Lower leg skin (tissue), 4 donors: Measurements from ENCODE around the gene COL6A2. TPM values are rescaled to one million over a fixed set of nuclear protein-coding genes. Genes with fewer than 3 reads are reported as not detected.

ENCODE experiments used
- DNase-seq, 2 donors: peaks; one replicate each; pipeline ENCODE4 v3.0.0-alpha.2; 2019; ENCODE audit warnings: low spot score in 2 of 2
- H3K4me3 ChIP-seq: fragments of 200-600 bp; sonication (generic); 2 replicates; pipeline ENCODE4 v1.5.1; 2017; ENCODE audit warnings: mild to moderate bottlenecking, low read depth; ENCODE audit not compliant: poor library complexity, severe bottlenecking
- POLR2A ChIP-seq, 2 donors: fragments of 450-650 bp; IDR thresholded peaks; one replicate each; pipeline ENCODE4 v1.6.1; 2016 to 2017; ENCODE audit warnings: antibody characterized with exemption in 2 of 2, mild to moderate bottlenecking in 1 of 2, moderate library complexity in 1 of 2
- WGBS, 2 donors: methylation state at CpG; one replicate each; pipeline ENCODE4 v1.1.5; 2018; 5-methylcytosine and 5-hydroxymethylcytosine counted together
- intact Hi-C: fragments of 100-400 bp; cut with DNase I; formaldehyde crosslinking; loops from one replicate; pipeline ENCODE4 v1.15.0; 2023; ENCODE audit warnings: low total_unique reads
- total RNA-seq, 4 donors: library from RNA; depleted of rRNA; stranded (reverse); fragments of >200 nt; gene quantifications; one replicate each; pipeline ENCODE4 v1.1.0, GENCODE V29; 2016
- TF ChIP-seq, protein P1 (sequence below), 3 donors: fragments of 450-650 bp; IDR thresholded peaks; one replicate each; pipeline ENCODE4 v1.5.1; 2016; ENCODE audit warnings: antibody characterized with exemption in 3 of 3, mild to moderate bottlenecking in 3 of 3, moderate library complexity in 2 of 3

COL6A2 gene
- total RNA-seq, 4 donors from 2014 or later, result 137 to 543 (median 164) TPM

DNA sequence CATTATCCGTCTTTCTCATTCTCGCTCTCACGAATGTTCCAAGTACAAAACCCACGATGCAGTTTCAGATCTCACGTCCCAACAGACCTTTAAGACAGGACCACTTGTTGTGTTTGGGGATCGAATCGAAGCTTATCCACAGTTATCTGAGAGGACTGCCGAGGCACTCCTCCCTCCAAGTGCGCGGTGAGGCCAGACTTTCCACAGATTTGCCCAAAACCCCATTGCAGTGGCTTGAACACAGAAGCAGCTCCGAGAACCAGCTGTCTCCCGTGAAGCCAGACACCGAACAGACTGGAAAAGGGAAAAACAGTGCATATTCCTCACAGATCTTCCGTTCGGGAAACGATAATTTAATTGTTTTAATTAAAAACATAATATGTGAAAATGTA lies 46.5 kb upstream of the COL6A2 start:
- intact Hi-C loops, result no loop called here
- TF ChIP-seq, protein P1, sequence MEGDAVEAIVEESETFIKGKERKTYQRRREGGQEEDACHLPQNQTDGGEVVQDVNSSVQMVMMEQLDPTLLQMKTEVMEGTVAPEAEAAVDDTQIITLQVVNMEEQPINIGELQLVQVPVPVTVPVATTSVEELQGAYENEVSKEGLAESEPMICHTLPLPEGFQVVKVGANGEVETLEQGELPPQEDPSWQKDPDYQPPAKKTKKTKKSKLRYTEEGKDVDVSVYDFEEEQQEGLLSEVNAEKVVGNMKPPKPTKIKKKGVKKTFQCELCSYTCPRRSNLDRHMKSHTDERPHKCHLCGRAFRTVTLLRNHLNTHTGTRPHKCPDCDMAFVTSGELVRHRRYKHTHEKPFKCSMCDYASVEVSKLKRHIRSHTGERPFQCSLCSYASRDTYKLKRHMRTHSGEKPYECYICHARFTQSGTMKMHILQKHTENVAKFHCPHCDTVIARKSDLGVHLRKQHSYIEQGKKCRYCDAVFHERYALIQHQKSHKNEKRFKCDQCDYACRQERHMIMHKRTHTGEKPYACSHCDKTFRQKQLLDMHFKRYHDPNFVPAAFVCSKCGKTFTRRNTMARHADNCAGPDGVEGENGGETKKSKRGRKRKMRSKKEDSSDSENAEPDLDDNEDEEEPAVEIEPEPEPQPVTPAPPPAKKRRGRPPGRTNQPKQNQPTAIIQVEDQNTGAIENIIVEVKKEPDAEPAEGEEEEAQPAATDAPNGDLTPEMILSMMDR (IDR thresholded peaks at IDR 0.05), result no peak
- no peak for TF ChIP-seq POLR2A (IDR thresholded peaks at IDR 0.05)
- DNase-seq, result peak in 1 of 2 donors; percentile 79
- H3K4me3 ChIP-seq, result no peak overlapping the region
- 63 to 71% methylated on average over 16 of the region's 16 CpGs for WGBS, 2 donors

DNA sequence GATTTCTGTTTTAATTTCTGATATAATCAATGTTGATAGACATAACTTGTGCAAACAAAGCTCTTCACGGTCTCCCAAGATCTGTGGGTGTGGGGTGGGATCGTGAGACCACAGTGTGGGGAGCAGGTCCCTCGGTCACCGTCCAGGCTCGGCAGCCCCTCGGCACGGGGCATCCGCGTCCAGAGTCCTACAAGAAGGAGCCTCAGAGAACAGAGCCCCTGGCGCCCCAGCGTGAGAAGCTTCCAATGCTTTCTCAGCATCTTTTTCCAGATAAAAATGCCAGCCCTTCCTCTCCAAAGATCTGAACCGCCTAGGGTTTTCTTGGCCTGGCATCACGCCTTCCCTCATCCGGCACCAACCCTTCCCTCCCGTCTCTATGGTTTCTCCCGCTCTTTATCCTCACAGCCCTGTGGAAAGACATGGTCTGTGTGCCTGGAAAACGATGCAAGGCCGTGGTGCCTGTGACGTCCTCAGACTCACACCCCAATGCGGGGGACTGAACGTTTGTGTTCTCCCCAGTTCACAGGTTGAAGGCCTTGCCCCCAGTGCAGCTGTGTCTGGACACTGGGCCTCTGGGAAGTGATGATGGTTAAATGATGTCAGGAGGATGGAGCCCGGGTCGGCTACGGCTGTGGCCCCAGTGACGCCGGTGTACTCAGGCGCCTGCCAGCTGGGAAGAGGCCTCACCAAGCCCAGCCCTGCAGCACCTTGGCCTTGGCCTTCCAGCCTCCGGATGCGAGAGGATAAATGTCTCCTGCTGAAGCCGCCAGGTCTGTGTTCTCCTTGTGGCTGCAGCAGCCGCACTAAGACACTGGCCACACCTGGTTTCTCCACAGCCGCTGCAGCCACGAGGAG lies 45.9 kb upstream of the COL6A2 start:
- peak; percentile 12 to 86 for DNase-seq
- 75 to 80% methylated on average over 33 of the region's 33 CpGs for WGBS, 2 donors
- TF ChIP-seq, protein P1 (IDR thresholded peaks at IDR 0.05), result no peak
- no peak for TF ChIP-seq POLR2A (IDR thresholded peaks at IDR 0.05)
- no peak overlapping the region for H3K4me3 ChIP-seq
- intact Hi-C loops, result no loop called here

DNA sequence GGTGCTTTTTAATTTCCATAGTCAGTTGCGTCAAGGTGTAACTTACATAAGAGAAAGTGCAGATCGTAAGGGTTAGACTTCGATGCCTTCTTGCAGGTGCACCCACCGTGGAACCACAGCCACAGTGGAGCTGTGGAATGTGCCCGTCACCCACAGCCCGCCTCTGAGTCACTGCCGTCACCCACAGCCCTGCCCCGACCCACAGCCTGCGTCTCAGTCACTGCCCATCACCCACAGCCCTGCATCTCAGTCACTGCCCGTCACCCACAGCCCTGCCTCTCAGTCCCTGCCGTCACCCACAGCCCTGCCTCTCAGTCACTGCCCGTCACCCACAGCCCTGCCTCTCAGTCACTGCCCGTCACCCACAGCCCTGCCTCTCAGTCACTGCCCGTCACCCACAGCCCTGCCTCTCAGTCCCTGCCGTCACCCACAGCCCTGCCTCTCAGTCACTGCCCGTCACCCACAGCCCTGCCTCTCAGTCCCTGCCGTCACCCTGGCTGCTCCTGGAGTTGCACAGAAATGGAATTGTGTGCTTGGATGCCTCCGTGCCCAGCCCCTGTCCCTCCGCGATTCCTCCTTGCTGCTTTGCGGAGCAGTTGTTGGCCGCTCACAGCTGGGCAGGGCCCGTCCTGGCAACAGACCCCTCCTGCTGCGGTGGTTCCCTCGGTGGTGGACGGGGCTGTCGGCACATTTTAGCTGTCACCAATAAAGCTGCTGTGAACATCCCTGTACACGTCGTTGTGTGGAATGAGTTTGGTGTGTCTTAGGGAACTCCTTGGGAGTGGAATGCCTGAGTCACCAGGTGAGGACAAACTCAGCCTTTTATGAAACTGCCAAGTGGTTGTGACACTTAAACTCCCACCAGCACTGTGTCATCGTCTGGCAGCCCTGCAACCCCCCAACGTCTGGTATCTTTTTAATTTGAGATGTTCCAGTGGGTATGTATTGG lies 44.9 kb upstream of the COL6A2 start:
- no peak overlapping the region for H3K4me3 ChIP-seq
- TF ChIP-seq POLR2A (IDR thresholded peaks at IDR 0.05), result no peak
- TF ChIP-seq, protein P1 (IDR thresholded peaks at IDR 0.05), result no peak
- WGBS, 2 donors, result 55 to 65% methylated on average over 31 of the region's 31 CpGs
- peak; percentile 40 to 90 for DNase-seq
- intact Hi-C loops, result no loop called here

DNA sequence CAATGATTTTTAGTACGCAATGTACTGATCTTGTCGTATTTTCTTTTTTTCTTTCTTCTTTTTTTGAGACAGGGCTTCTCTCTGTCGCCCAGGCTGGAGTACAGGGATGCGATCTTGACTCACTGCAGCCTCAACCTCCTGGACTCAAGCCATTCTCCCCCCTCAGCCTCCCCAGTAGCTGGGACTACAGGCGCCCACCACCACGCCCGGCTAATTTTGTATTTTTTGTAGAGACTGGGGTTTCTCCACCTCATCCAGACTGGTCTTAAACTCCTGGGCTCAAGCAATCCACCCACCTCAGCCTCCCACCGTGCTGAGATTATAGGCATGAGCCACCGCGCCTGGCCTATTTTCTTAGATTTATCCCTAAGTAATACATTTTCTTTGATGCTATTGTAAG lies 43.9 kb upstream of the COL6A2 start:
- 79 to 80% methylated on average over 10 of the region's 10 CpGs for WGBS, 2 donors
- intact Hi-C loops, result no loop called here
- DNase-seq, result peak; percentile 12 to 83

DNA sequence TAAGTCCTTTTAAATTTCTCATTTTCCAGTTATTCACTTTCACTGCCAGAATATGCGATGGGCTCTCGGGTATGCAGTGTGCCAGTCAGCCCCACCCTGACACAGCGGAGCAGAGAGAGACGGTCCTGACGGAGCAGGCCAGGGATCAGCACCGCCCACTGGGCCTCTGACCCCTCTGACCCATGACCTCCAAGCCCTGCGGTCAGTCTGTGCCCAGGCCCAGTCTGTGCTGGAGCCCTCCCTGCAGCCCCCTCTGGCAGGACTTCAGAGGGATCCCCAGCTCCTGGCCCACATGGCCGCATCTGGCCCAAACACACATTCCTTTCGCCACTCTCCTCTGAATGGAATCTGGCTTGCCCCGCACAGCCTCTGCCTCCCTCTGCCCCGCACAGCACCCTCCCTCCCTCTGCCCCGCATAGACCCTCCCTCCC lies 43.4 kb upstream of the COL6A2 start:
- DNase-seq, result peak; percentile 15 to 86
- TF ChIP-seq, protein P1 (IDR thresholded peaks at IDR 0.05), result no peak
- TF ChIP-seq POLR2A (IDR thresholded peaks at IDR 0.05), result no peak
- WGBS, 2 donors, result 29 to 60% methylated on average over 12 of the region's 12 CpGs
- H3K4me3 ChIP-seq, result no peak overlapping the region
- intact Hi-C loops, result no loop called here

More for the DNA sequence above, 43.9 kb upstream of the COL6A2 start:
- no peak overlapping the region for H3K4me3 ChIP-seq
- TF ChIP-seq POLR2A (IDR thresholded peaks at IDR 0.05), result no peak
- TF ChIP-seq, protein P1 (IDR thresholded peaks at IDR 0.05), result no peak
